ENCODE results near the gene AHCY. TPM values are rescaled to one million over a fixed set of nuclear protein-coding genes. Genes with fewer than 3 reads are reported as not detected.
"Not testable (repeated sequence)": the region's sequence is repeated elsewhere in the genome, so short reads cannot be mapped to it uniquely, and the experiment has no call there.

The AHCY gene
- total RNA-seq, 1 experiment from 2014 or later = 350 TPM

GRCh38 chr20:34290471-34290870, 12.7 kb downstream of the AHCY start:
- no peaks in the 10 kb centered on the region for H3K4me1 ChIP-seq (ENCODE audit: control insufficient read depth in 1 of 2, insufficient read depth in 2 of 2, low read length in 2 of 2)
- intact Hi-C loops (cut with micrococcal nuclease) = no loop called here
- DNase-seq (ENCODE audit: low read depth, low spot score) (no peak), ATAC-seq (no peak)
- H3K36me3 ChIP-seq (ENCODE audit: control insufficient read depth in 1 of 2, insufficient read depth in 2 of 2, low read length in 2 of 2) = peaks cover 69 to 88% of the 10 kb centered on the region in 2 experiments
- ChIA-PET RAD21 (ENCODE audit: low non-redundant PET in 1 of 2, low total read pairs in 2 of 2, uncharacterized antibody in 2 of 2, unreplicated experiment in 2 of 2) (no interaction called here), CTCF (no interaction called here), POLR2A (interaction anchor here (1.1 kb wide), 1 partner anchor 11 kb away, joined by 4 read pairs; no protein-coding TSS in a partner anchor)
- 0 out of 2 replicates have a peak, but pooled peaks cover 3% of the 10 kb centered on the region for H4K20me1 ChIP-seq (ENCODE audit: insufficient read depth)
- no TSS peak for BruUV-seq (replicated peaks)
- H3K27ac ChIP-seq (ENCODE audit: low read depth, low read length) = no peak overlapping the region
- H3K9ac ChIP-seq (ENCODE audit: low read length) = no peak overlapping the region
- H3K27me3 ChIP-seq (ENCODE audit: insufficient read depth, low read length) = no peaks in the 10 kb centered on the region
- H3K79me2 ChIP-seq (ENCODE audit: insufficient read depth, low read length) = peaks cover 38% of the 10 kb centered on the region
- H3K9me3 ChIP-seq (ENCODE audit: control insufficient read depth in 1 of 2, insufficient read depth in 1 of 2, low read depth in 1 of 2, low read length in 2 of 2) = no peaks in the 10 kb centered on the region
- TF ChIP-seq POLR2AphosphoS5 (IDR thresholded peaks at IDR 0.05; ENCODE audit: low read depth, low read length) = no peak
- TF ChIP-seq SP1 (IDR thresholded peaks at IDR 0.05; ENCODE audit: low read depth) = no peak
- TF ChIP-seq SIN3A (IDR thresholded peaks at IDR 0.05; ENCODE audit: low read depth) = no peak
- TF ChIP-seq CBX3 (IDR thresholded peaks at IDR 0.05; ENCODE audit: low read depth) = no peak
- TF ChIP-seq ELF1 (IDR thresholded peaks at IDR 0.05; ENCODE audit: borderline replicate concordance, low read depth) = no peak
- TF ChIP-seq ZNF274 (IDR thresholded peaks at IDR 0.05; ENCODE audit: low read depth, low read length) = no peak
- no peak for TF ChIP-seq EZH2 (IDR thresholded peaks at IDR 0.05)
- no peak for TF ChIP-seq POLR2A (IDR thresholded peaks at IDR 0.05; ENCODE audit: borderline replicate concordance, extremely low read depth, insufficient read depth, insufficient read length)
- TF ChIP-seq MAX (IDR thresholded peaks at IDR 0.05) = no peak
- no peak for TF ChIP-seq REST (IDR thresholded peaks at IDR 0.05; ENCODE audit: low read depth)
- TF ChIP-seq RAD21 (IDR thresholded peaks at IDR 0.05; ENCODE audit: low read depth) = no peak
- TF ChIP-seq JUND (IDR thresholded peaks at IDR 0.05) = no peak
- no peak for TF ChIP-seq ZFX (IDR thresholded peaks at IDR 0.05)
- TF ChIP-seq FOSL1 (IDR thresholded peaks at IDR 0.05; ENCODE audit: low read depth) = no peak
- no peak for TF ChIP-seq YY1 (IDR thresholded peaks at IDR 0.05; ENCODE audit: extremely low read depth, insufficient replicate concordance, low read depth, low read length)
- H2AFZ ChIP-seq (ENCODE audit: low read depth, low read length, poor library complexity, severe bottlenecking) = no peak overlapping the region
- no peak overlapping the region for H3K4me3 ChIP-seq (replicated peaks in 1 of 2; ENCODE audit: low read depth in 1 of 2, low read length in 2 of 2)
- no peak overlapping the region for H3K4me2 ChIP-seq (ENCODE audit: low read length)
- no peaks in the 10 kb centered on the region for H3K9me2 ChIP-seq (ENCODE audit: insufficient read depth)

GRCh38 chr20:34287500-34287899, 15.7 kb downstream of the AHCY start:
- H3K79me2 ChIP-seq (ENCODE audit: insufficient read depth, low read length); CTCF ChIA-PET; H3K9me3 ChIP-seq (ENCODE audit: control insufficient read depth in 1 of 2, insufficient read depth in 1 of 2, low read depth in 1 of 2, low read length in 2 of 2); H3K9me2 ChIP-seq (ENCODE audit: insufficient read depth); H3K9ac ChIP-seq (ENCODE audit: low read length); H3K4me1 ChIP-seq (ENCODE audit: control insufficient read depth in 1 of 2, insufficient read depth in 2 of 2, low read length in 2 of 2); POLR2A ChIA-PET; H3K27ac ChIP-seq (ENCODE audit: low read depth, low read length); H4K20me1 ChIP-seq (ENCODE audit: insufficient read depth); RAD21 ChIA-PET (ENCODE audit: low non-redundant PET in 1 of 2, low total read pairs in 2 of 2, uncharacterized antibody in 2 of 2, unreplicated experiment in 2 of 2); H3K4me2 ChIP-seq (ENCODE audit: low read length); H3K27me3 ChIP-seq (ENCODE audit: insufficient read depth, low read length); BruUV-seq (replicated peaks); intact Hi-C loops (cut with micrococcal nuclease); H2AFZ ChIP-seq (ENCODE audit: low read depth, low read length, poor library complexity, severe bottlenecking); DNase-seq (ENCODE audit: low read depth, low spot score); ATAC-seq; H3K4me3 ChIP-seq (replicated peaks in 1 of 2; ENCODE audit: low read depth in 1 of 2, low read length in 2 of 2): not testable (repeated sequence)
- H3K36me3 ChIP-seq (ENCODE audit: control insufficient read depth in 1 of 2, insufficient read depth in 2 of 2, low read length in 2 of 2) = peaks cover 63 to 87% of the 10 kb centered on the region in 2 experiments

All from HCT116 (cell line).